NCI-H2107 (cell line): ENCODE data around the gene TAS2R8.
"Not testable (repeated sequence)": the region's sequence is repeated elsewhere in the genome, so short reads cannot be mapped to it uniquely, and the experiment has no call there.

Experiments
- DNase-seq: peaks from one replicate; lab custom pipeline; 2025; lab: John Stamatoyannopoulos, UW

Gene TAS2R8, protein sequence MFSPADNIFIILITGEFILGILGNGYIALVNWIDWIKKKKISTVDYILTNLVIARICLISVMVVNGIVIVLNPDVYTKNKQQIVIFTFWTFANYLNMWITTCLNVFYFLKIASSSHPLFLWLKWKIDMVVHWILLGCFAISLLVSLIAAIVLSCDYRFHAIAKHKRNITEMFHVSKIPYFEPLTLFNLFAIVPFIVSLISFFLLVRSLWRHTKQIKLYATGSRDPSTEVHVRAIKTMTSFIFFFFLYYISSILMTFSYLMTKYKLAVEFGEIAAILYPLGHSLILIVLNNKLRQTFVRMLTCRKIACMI

GRCh38 chr12:10807186-10807585 lies at the start of gene TAS2R8:
Gene TAS2R8, minus strand, starts transcription at chr12:10807286. Its CDS starts 306 bp downstream, at chr12:10806980.
- no peak for DNase-seq

GRCh38 chr12:10855807-10856206 lies 48.7 kb upstream of the TAS2R8 start:
- no peak for DNase-seq

GRCh38 chr12:10853776-10854175 lies 46.7 kb upstream of the TAS2R8 start:
- no peak for DNase-seq

GRCh38 chr12:10851243-10851858 lies 44.3 kb upstream of the TAS2R8 start:
- no peak for DNase-seq

DNA sequence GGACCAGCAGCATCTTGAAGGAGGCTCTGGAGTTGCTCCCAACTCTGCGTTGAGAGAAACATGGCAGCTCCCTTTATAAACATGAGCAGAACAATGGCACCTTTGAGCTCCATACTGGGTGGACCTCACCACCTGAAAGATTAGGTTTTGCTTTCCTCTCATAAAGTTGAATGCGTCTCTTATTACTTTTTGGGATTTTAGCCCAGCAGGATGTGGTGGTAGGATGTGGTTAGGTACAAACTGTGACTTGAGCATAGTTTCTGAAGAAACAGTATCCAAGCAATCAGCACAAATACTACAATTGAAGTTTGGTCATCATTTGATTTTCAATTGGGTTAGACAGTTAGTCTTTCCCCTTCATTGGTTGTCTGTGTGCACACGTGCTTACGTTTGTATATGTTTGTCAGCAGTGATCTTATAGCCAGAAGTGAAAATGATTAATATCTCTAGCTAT lies 42.4 kb upstream of the TAS2R8 start, which contains the start of gene PRR4:
PRR4 (minus strand) TSS at position 51 of the 454 bp plus-strand sequence; CDS start at position 13, 38 bp downstream.
- DNase-seq = no peak

GRCh38 chr12:10847744-10848143 lies 40.7 kb upstream of the TAS2R8 start:
- no peak for DNase-seq

DNA sequence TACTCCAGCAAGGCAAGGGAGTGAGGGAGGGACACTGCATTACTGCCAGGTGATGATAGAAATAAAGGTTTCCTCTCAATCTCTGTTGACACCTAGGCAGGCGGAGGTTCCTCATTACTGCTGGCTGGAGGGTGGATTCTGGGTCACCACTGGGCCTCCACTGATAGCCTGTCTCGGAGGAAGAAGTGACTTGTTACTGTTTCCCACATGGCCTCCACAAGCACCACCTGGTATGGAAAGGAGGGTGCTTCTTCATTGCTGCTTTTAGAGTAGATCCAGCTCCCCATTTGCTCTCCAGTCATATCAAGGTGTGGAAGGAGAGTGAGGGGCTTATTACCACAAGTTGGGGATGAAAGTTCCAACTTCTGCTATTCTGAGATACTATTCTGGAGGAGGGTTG lies 35.8 kb upstream of the TAS2R8 start:
- DNase-seq = no peak

- no peak for DNase-seq
These were observed 31.4 kb upstream of the TAS2R8 start for GRCh38 chr12:10838461-10838860.

GRCh38 chr12:10829994-10830393 lies 22.9 kb upstream of the TAS2R8 start:
- DNase-seq = no peak

DNA sequence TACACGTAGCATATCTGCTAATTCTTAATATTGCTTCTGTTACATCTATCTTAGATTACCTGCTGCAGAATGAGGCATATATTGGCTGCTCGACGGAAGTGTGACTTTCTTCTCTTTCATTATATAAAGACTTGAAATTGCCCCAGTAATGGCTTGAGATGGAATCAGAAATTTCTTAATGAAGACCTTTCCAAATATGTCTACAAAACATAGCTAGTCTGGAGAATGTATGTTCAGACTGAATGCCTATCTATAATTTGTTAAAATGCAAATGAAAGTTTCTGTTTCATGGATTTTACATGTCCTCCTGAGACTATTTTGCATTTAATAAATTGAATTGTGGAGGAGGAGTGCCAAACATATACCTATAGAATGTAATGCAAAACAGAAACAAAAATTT lies 19.2 kb upstream of the TAS2R8 start, which contains the start of gene TAS2R10:
TAS2R10 (minus strand) TSS at position 101 of the 400 bp plus-strand sequence; CDS start at position 12, 89 bp downstream.
- no peak for DNase-seq

GRCh38 chr12:10824957-10825356 lies 17.9 kb upstream of the TAS2R8 start:
- DNase-seq = no peak

GRCh38 chr12:10811883-10812536 lies 4.9 kb upstream of the TAS2R8 start:
- DNase-seq = no peak

- no peak for DNase-seq
These were observed 3.0 kb upstream of the TAS2R8 start, which contains the start of gene TAS2R9 for GRCh38 chr12:10810068-10810467. Gene TAS2R9, minus strand, starts transcription at chr12:10810168. Its CDS starts 93 bp downstream, at chr12:10810075.

DNA sequence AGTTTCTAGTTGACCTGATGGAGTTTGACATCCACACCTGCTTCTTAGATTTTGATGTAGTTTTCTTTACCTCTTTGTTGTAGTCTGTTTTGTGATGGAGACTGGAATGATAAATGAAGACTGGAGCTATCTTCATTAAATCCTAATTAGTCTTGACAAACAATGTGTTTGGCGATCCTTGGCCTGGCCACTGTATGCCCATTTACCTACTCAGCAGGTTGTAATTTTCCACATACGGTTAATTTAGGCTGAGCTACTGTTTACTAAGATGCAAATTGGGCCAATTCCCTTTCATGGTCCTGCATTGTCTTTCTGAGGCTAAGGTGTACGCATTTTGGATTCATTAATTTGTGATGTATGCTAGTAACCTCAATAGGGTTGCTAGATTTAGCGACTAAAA lies 4.5 kb downstream of the TAS2R8 start, which contains the start of gene TAS2R7:
TAS2R7 (minus strand) TSS at position 41 of the 400 bp plus-strand sequence. CDS start 57 bp downstream, outside the sequence.
- DNase-seq = no peak

GRCh38 chr12:10801741-10802140 lies 5.3 kb downstream of the TAS2R8 start:
- no peak for DNase-seq

GRCh38 chr12:10794222-10794621 lies 12.9 kb downstream of the TAS2R8 start:
- no peak for DNase-seq

GRCh38 chr12:10791769-10792168 lies 15.3 kb downstream of the TAS2R8 start:
- not testable (repeated sequence) for DNase-seq

- DNase-seq = no peak
These were observed 23.8 kb downstream of the TAS2R8 start for GRCh38 chr12:10783252-10783651.

DNA sequence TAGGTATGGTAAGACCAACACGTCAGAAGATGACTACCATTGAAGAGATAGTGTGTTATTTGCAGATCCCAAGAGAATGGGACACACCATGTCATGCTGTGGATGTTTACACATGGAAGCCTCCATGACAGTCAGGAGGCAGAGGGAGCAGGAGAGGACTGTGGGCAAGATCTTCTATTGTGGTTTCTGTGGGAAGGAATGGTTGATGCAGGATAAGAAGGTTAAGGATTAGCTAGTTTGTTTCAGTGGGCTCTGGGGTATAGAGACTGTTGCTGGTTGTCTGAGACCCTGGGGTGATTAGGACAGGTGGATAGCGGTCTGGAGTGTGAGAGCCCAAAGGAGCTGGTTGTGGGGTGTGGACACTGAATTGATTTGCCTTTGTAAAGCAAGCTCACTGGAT lies 28.0 kb downstream of the TAS2R8 start:
- DNase-seq = no peak

DNA sequence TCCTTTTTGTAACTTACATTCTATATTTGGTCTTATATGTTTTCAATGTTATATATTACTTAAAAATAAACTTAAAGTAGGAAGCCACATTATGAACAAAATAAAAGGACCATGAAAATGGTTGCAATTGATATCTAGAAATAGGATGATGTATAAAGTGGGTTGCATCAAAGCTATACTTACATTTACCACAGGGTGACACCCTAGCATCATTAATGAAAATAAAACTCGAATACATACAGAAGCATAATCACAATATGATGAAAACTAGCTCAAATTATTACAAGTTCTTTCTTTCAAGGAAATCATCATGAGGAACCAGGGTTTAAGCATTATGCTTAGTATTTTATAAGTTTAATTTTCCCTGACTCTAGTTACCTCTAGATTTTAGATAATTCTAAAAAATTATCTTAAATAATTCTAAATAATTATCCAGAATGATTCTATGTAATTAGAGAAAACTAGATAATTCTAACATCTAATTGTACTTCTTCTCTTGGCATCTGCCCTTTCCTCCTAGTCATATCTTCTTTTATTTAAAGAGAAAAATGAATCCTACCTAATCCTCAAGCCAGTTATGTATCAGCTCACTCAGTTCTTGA lies 35.9 kb downstream of the TAS2R8 start:
- DNase-seq = no peak

- DNase-seq = no peak
These were observed 47.4 kb downstream of the TAS2R8 start for GRCh38 chr12:10759657-10760056.

- DNase-seq = no peak
These were observed 50.9 kb downstream of the TAS2R8 start for GRCh38 chr12:10756194-10756593.
